ENCODE results near the gene GBGT1. TPM values are rescaled to one million over a fixed set of nuclear protein-coding genes. Genes with fewer than 3 reads are reported as not detected.

Gene GBGT1
- total and polyA plus RNA-seq, 9 of the 15 experiments (the other 6 are each of a cell fraction or from before 2014, with no cell fraction given) = 0.55 to 25.8 (median 13.7) TPM

DNA sequence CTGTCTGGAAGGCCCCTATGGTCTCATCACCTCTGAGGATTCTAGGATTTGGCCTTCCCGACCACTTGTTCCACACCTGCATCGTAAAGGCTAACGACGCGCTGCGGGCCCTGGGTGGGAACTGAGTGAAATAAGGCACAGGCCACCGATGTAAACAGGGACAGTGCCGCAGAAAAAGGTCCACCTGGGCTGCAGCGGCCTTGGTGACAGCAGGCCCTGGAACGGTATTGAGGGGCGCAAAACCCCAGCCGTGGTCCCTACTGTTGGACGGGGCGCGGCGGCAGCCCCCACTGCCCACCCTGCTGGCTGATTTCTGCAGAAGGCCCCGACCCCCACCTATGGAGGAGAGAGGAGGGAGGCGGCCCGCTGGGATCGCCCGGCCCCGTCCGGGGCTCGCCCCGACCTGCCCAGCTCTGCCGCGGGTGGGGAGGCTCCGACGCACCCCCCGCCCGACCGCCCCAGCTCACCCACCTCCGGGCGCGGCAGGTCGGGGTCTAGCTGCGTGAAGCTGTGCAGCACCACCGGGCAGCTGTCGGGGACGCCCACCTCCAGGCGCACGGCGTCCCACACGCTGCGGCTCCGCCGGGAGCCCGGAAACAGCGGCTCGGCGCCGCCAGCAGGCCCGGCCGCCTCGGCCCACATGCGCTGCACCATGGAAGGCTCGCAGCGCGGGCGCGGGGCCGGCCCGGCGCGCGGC lies 43.1 kb downstream of the GBGT1 start (continued):
- TF ChIP-seq, protein P1, sequence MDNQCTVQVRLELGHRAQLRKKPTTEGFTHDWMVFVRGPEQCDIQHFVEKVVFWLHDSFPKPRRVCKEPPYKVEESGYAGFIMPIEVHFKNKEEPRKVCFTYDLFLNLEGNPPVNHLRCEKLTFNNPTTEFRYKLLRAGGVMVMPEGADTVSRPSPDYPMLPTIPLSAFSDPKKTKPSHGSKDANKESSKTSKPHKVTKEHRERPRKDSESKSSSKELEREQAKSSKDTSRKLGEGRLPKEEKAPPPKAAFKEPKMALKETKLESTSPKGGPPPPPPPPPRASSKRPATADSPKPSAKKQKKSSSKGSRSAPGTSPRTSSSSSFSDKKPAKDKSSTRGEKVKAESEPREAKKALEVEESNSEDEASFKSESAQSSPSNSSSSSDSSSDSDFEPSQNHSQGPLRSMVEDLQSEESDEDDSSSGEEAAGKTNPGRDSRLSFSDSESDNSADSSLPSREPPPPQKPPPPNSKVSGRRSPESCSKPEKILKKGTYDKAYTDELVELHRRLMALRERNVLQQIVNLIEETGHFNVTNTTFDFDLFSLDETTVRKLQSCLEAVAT (IDR thresholded peaks at IDR 0.05) = no peak
- TF ChIP-seq HMGN3 (IDR thresholded peaks at IDR 0.05; ENCODE audit: borderline replicate concordance, extremely low read depth, insufficient read length, low read depth, low read length) (peak; percentile 64), E2F6 (IDR thresholded peaks at IDR 0.05; ENCODE audit: borderline replicate concordance in 1 of 2, extremely low read depth in 1 of 2, insufficient read depth in 1 of 2, insufficient read length in 1 of 2, low read depth in 1 of 2, low read length in 1 of 2, poor library complexity in 1 of 2, severe bottlenecking in 1 of 2) (peak; percentile 40 to 77), RAD21 (CRISPR knock-in tag; conservative IDR thresholded peaks at IDR 0.05 in 1 of 2, IDR thresholded peaks at IDR 0.05 in 1 of 2) (no peak), TGIF2 (CRISPR knock-in tag; IDR thresholded peaks at IDR 0.05) (peak; percentile 65; the same call in 1 of the 2 replicates), ZNF830 (CRISPR knock-in tag; IDR thresholded peaks at IDR 0.05) (peak; percentile 58; the same call in 1 of the 2 replicates), SIN3A (IDR thresholded peaks at IDR 0.05; ENCODE audit: borderline replicate concordance in 2 of 2, control insufficient read depth in 1 of 2, low read depth in 2 of 2, low read length in 2 of 2) (peak; percentile 40 to 49; a peak in 2 of 4 replicates), SAFB2 (IDR thresholded peaks at IDR 0.05; ENCODE audit: borderline replicate concordance, low read depth, low read length, severe bottlenecking) (no peak), CCNT2 (IDR thresholded peaks at IDR 0.05; ENCODE audit: borderline replicate concordance, extremely low read depth, insufficient read length, low read depth, low read length) (peak; percentile 68), ZC3H11A (IDR thresholded peaks at IDR 0.05; ENCODE audit: low read depth, low read length) (no peak), TOE1 (IDR thresholded peaks at IDR 0.05; ENCODE audit: borderline replicate concordance) (no peak), TOE1 (CRISPR knock-in tag; IDR thresholded peaks at IDR 0.05; ENCODE audit: borderline replicate concordance, low read depth) (no peak), POLR2H (tag; IDR thresholded peaks at IDR 0.05; ENCODE audit: low read depth) (peak; percentile 68), ZNF668 (CRISPR knock-in tag; IDR thresholded peaks at IDR 0.05) (no peak), ETS1 (conservative IDR thresholded peaks at IDR 0.05; ENCODE audit: control insufficient read depth, low read depth, low read length) (0 out of 2 replicates have a peak, but pooled peaks have one; percentile 52), ZNF436 (CRISPR knock-in tag; IDR thresholded peaks at IDR 0.05) (no peak), GATAD2B (IDR thresholded peaks at IDR 0.05; ENCODE audit: borderline replicate concordance) (0 out of 2 replicates have a peak, but pooled peaks have one; percentile 42), GABPA (tag; conservative IDR thresholded peaks at IDR 0.05; ENCODE audit: low read depth) (peak; percentile 31; the same call in 1 of the 2 replicates)
- TF ChIP-seq, protein P2, sequence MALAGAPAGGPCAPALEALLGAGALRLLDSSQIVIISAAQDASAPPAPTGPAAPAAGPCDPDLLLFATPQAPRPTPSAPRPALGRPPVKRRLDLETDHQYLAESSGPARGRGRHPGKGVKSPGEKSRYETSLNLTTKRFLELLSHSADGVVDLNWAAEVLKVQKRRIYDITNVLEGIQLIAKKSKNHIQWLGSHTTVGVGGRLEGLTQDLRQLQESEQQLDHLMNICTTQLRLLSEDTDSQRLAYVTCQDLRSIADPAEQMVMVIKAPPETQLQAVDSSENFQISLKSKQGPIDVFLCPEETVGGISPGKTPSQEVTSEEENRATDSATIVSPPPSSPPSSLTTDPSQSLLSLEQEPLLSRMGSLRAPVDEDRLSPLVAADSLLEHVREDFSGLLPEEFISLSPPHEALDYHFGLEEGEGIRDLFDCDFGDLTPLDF (CRISPR knock-in tag; IDR thresholded peaks at IDR 0.05) = 0 out of 2 replicates have a peak, but pooled peaks have one; percentile 7

Measured in K562 (cell line).